Spleen (tissue), 10 donors: ENCODE data around the gene ACVRL1. TPM values are rescaled to one million over a fixed set of nuclear protein-coding genes. Genes with fewer than 3 reads are reported as not detected.

Experiments
- polyA plus RNA-seq, 3 donors: library from polyadenylated mRNA; stranded (reverse); fragments of 200-250 nt; gene quantifications; one replicate each; pipeline ENCODE4 v1.2.1, GENCODE V29; 2013
- total RNA-seq, 7 donors: library from RNA; depleted of rRNA in 3 of 7; stranded (reverse); fragments of >200 nt in 3 of 7; fragmentation: NEBNext Ultra II Directional in 4 of 7; extraction: Animal tissue kit (Norgen Biotek cat#: 25700) in 4 of 7; gene quantifications; one replicate each; pipeline versions ENCODE4 v1.1.0 to v1.2.1, GENCODE V29; 2016 to 2021
- donor health status: healthy with polysubstance abuse.
- donor health status: DM: no; HTN: no; CAD: no; lungs with moderate emphysema.
- donor health status: DM: no; HTN: no; CAD: no.
- donor health status: Bipolar disorder and iron deficiency.
- donor health status: healthy.
- donor health status: DM: no; HTN: no; CAD: no.
- donor health status: DM: yes; HTN: yes; CAD: no.

Gene ACVRL1
- total and polyA plus RNA-seq, 10 donors = 12.5 to 109 (median 89.1) TPM

Other genes starting within 250 kb of the ACVRL1 start
- gene FIGNL2, start 58.8 kb upstream of the ACVRL1 start, total RNA-seq = 1 to 10 TPM in 6 of 7 donors, under 1 TPM in 1; 0.83 to 3.0 (median 1.6) TPM
- gene FIGNL2, start 58.8 kb upstream of the ACVRL1 start, polyA plus RNA-seq = under 1 TPM; 0.20 to 0.51 (median 0.20) TPM
- gene ANKRD33, start 19.4 kb upstream of the ACVRL1 start, total RNA-seq = not detected
- gene ANKRD33, start 19.4 kb upstream of the ACVRL1 start, polyA plus RNA-seq = not detected
- 10 to 100 TPM; 15.7 to 27.6 (median 23.5) TPM for gene ACVR1B, start 44.2 kb downstream of the ACVRL1 start, total RNA-seq
- gene ACVR1B, start 44.2 kb downstream of the ACVRL1 start, polyA plus RNA-seq = 1 to 10 TPM; 2.8 to 7.4 (median 2.8) TPM
- gene TAMALIN, start 99.4 kb downstream of the ACVRL1 start, total RNA-seq = 100 to 1,000 TPM in 1 of 7 donors, 10 to 100 TPM in 6; 31.7 to 141 (median 69.5) TPM
- gene TAMALIN, start 99.4 kb downstream of the ACVRL1 start, polyA plus RNA-seq = 10 to 100 TPM; 25.5 to 38.2 (median 35.2) TPM
- gene NR4A1, start 143.9 kb downstream of the ACVRL1 start, total RNA-seq = 100 to 1,000 TPM in 1 of 7 donors, 10 to 100 TPM in 6; 12.0 to 113 (median 58.4) TPM
- gene NR4A1, start 143.9 kb downstream of the ACVRL1 start, polyA plus RNA-seq = 10 to 100 TPM; 11.8 to 43.5 (median 13.7) TPM
- 10 to 100 TPM; 23.5 to 40.1 (median 32.3) TPM for gene ATG101, start 162.5 kb downstream of the ACVRL1 start, total RNA-seq
- 10 to 100 TPM; 32.0 to 81.1 (median 35.3) TPM for gene ATG101, start 162.5 kb downstream of the ACVRL1 start, polyA plus RNA-seq
- gene SMIM41, start 172.2 kb downstream of the ACVRL1 start, total RNA-seq = 1 to 10 TPM in 6 of 7 donors, under 1 TPM in 1; 0.64 to 8.1 (median 4.9) TPM
- 1 to 10 TPM in 2 of 3 donors, under 1 TPM in 1; 0.85 to 1.7 (median 1.1) TPM for gene SMIM41, start 172.2 kb downstream of the ACVRL1 start, polyA plus RNA-seq